SJSA1 (cell line): ENCODE data around the gene DLG5. TPM values are rescaled to one million over a fixed set of nuclear protein-coding genes. Genes with fewer than 3 reads are reported as not detected.

Experiments
- DNase-seq, 2 experiments: peaks; one replicate each; pipeline ENCODE4 v3.0.0-alpha.2; 2015 to 2020; ENCODE audit warnings: low spot score in 2 of 2, low read depth in 1 of 2
- H3K27ac ChIP-seq: fragments of 250-450 bp; sonication (Bioruptor Pico); 2 replicates; pipeline ENCODE4 v1.5.1; 2020; ENCODE audit warnings: mild to moderate bottlenecking, moderate library complexity
- H3K27me3 ChIP-seq: fragments of 250-450 bp; sonication (Bioruptor Pico); replicated peaks from 2 replicates; pipeline ENCODE4 v1.5.1; 2020; ENCODE audit warnings: mild to moderate bottlenecking, moderate library complexity
- H3K36me3 ChIP-seq: fragments of 250-450 bp; sonication (Bioruptor Pico); 2 replicates; pipeline ENCODE4 v1.5.1; 2020; ENCODE audit warnings: mild to moderate bottlenecking
- H3K4me1 ChIP-seq: fragments of 250-450 bp; sonication (Bioruptor Pico); replicated peaks from 2 replicates; pipeline ENCODE4 v1.6.1; 2021; ENCODE audit warnings: mild to moderate bottlenecking
- H3K4me3 ChIP-seq: fragments of 250-450 bp; sonication (Bioruptor Pico); 2 replicates; pipeline ENCODE4 v1.5.1; 2020; ENCODE audit warnings: mild to moderate bottlenecking
- H3K9me3 ChIP-seq: fragments of 250-450 bp; sonication (Bioruptor Pico); replicated peaks from 2 replicates; pipeline ENCODE4 v1.5.1; 2020; ENCODE audit warnings: mild to moderate bottlenecking
- total RNA-seq: library from RNA; depleted of rRNA; stranded (reverse); fragments of >200 nt; shearing (Covaris generic); gene quantifications from 2 replicates; pipeline ENCODE4 v1.2.3, GENCODE V29; 2014

Gene DLG5
- total RNA-seq, 1 experiment from 2014 or later = 27.6 TPM

- Histone ChIP-seq H3K4me1 (no peaks in the 10 kb centered on the region; the same call in 1 of the 2 replicates), H3K36me3 (peaks cover 44% of the 10 kb centered on the region), H3K4me3 (no peak overlapping the region), H3K9me3 (no peaks in the 10 kb centered on the region), H3K27ac (no peak overlapping the region), H3K27me3 (no peaks in the 10 kb centered on the region)
- no peak for DNase-seq
Observed at GRCh38 chr10:77856566-77856965, 70.0 kb downstream of the DLG5 start.

- Histone ChIP-seq H3K27me3 (no peaks in the 10 kb centered on the region), H3K9me3 (no peaks in the 10 kb centered on the region), H3K27ac (no peak overlapping the region), H3K4me3 (no peak overlapping the region), H3K4me1 (no peaks in the 10 kb centered on the region), H3K36me3 (peaks cover 52% of the 10 kb centered on the region)
- DNase-seq = no peak
Observed at GRCh38 chr10:77855404-77856155, 71.0 kb downstream of the DLG5 start.

- peaks cover 51% of the 10 kb centered on the region for H3K36me3 ChIP-seq
- no peak for DNase-seq
- no peaks in the 10 kb centered on the region for H3K9me3 ChIP-seq
- H3K27ac ChIP-seq = no peak overlapping the region
- no peaks in the 10 kb centered on the region for H3K4me1 ChIP-seq
- H3K27me3 ChIP-seq = no peaks in the 10 kb centered on the region
- no peak overlapping the region for H3K4me3 ChIP-seq
Observed at GRCh38 chr10:77854115-77854514, 72.4 kb downstream of the DLG5 start.

GRCh38 chr10:77853256-77853655 lies 73.3 kb downstream of the DLG5 start:
- Histone ChIP-seq H3K9me3 (no peaks in the 10 kb centered on the region), H3K36me3 (peaks cover 51% of the 10 kb centered on the region), H3K27me3 (no peaks in the 10 kb centered on the region), H3K4me3 (no peak overlapping the region), H3K27ac (no peak overlapping the region), H3K4me1 (no peaks in the 10 kb centered on the region)
- no peak for DNase-seq

- H3K27me3 ChIP-seq = no peaks in the 10 kb centered on the region
- no peaks in the 10 kb centered on the region for H3K9me3 ChIP-seq
- H3K4me1 ChIP-seq = peaks cover 16% of the 10 kb centered on the region
- H3K4me3 ChIP-seq = no peak overlapping the region
- peaks cover 53% of the 10 kb centered on the region for H3K36me3 ChIP-seq
- H3K27ac ChIP-seq = no peak overlapping the region
- DNase-seq = no peak
Observed at GRCh38 chr10:77850620-77851231, 75.8 kb downstream of the DLG5 start.

GRCh38 chr10:77849039-77849664 lies 77.4 kb downstream of the DLG5 start:
- H3K36me3 ChIP-seq = peaks cover 48% of the 10 kb centered on the region
- H3K9me3 ChIP-seq = no peaks in the 10 kb centered on the region
- H3K4me3 ChIP-seq = no peak overlapping the region
- H3K27me3 ChIP-seq = no peaks in the 10 kb centered on the region
- peaks cover 31% of the 10 kb centered on the region for H3K4me1 ChIP-seq
- H3K27ac ChIP-seq = no peak overlapping the region
- no peak for DNase-seq

- Histone ChIP-seq H3K36me3 (peaks cover 49% of the 10 kb centered on the region), H3K27me3 (no peaks in the 10 kb centered on the region), H3K4me3 (no peak overlapping the region), H3K27ac (peak overlapping the region; percentile 90), H3K4me1 (peaks cover 31% of the 10 kb centered on the region), H3K9me3 (no peaks in the 10 kb centered on the region)
- DNase-seq = peak; percentile 79 to 81
Observed at GRCh38 chr10:77846718-77847311, 79.7 kb downstream of the DLG5 start.

- no peak for DNase-seq
- H3K4me1 ChIP-seq = peaks cover 31% of the 10 kb centered on the region
- no peak overlapping the region for H3K4me3 ChIP-seq
- peaks cover 51% of the 10 kb centered on the region for H3K36me3 ChIP-seq
- H3K9me3 ChIP-seq = no peaks in the 10 kb centered on the region
- no peaks in the 10 kb centered on the region for H3K27me3 ChIP-seq
- peak overlapping the region; percentile 90 for H3K27ac ChIP-seq
Observed at GRCh38 chr10:77845451-77845850, 81.1 kb downstream of the DLG5 start.

- H3K36me3 ChIP-seq = peaks cover 49% of the 10 kb centered on the region
- no peaks in the 10 kb centered on the region for H3K9me3 ChIP-seq
- no peak overlapping the region for H3K4me3 ChIP-seq
- H3K27me3 ChIP-seq = no peaks in the 10 kb centered on the region
- H3K4me1 ChIP-seq = peaks cover 31% of the 10 kb centered on the region
- peak overlapping the region; percentile 90 for H3K27ac ChIP-seq
- DNase-seq = peak; percentile 81 to 94
Observed at GRCh38 chr10:77844713-77845445, 81.7 kb downstream of the DLG5 start.

- Histone ChIP-seq H3K36me3 (peaks cover 52% of the 10 kb centered on the region), H3K27ac (peak overlapping the region; percentile 90), H3K4me3 (no peak overlapping the region), H3K9me3 (no peaks in the 10 kb centered on the region), H3K27me3 (no peaks in the 10 kb centered on the region), H3K4me1 (peaks cover 31% of the 10 kb centered on the region)
- no peak for DNase-seq
Observed at GRCh38 chr10:77844177-77844576, 82.4 kb downstream of the DLG5 start.

- no peak for DNase-seq
- Histone ChIP-seq H3K36me3 (peaks cover 62% of the 10 kb centered on the region), H3K4me3 (no peak overlapping the region), H3K27me3 (no peaks in the 10 kb centered on the region), H3K27ac (no peak overlapping the region), H3K4me1 (peaks cover 31% of the 10 kb centered on the region), H3K9me3 (no peaks in the 10 kb centered on the region)
Observed at GRCh38 chr10:77843264-77843663, 83.3 kb downstream of the DLG5 start.

- Histone ChIP-seq H3K4me1 (peaks cover 31% of the 10 kb centered on the region), H3K9me3 (no peaks in the 10 kb centered on the region), H3K27me3 (no peaks in the 10 kb centered on the region), H3K36me3 (peaks cover 67% of the 10 kb centered on the region), H3K4me3 (no peak overlapping the region), H3K27ac (no peak overlapping the region)
- DNase-seq = no peak
Observed at GRCh38 chr10:77842652-77843212, 83.8 kb downstream of the DLG5 start.

GRCh38 chr10:77841711-77842375 lies 84.7 kb downstream of the DLG5 start:
- Histone ChIP-seq H3K4me1 (peaks cover 26% of the 10 kb centered on the region), H3K27ac (no peak overlapping the region), H3K9me3 (no peaks in the 10 kb centered on the region), H3K4me3 (no peak overlapping the region), H3K36me3 (peaks cover 64% of the 10 kb centered on the region), H3K27me3 (no peaks in the 10 kb centered on the region)
- no peak for DNase-seq
